ENCODE results near the gene IL1RN.

IL1RN gene

DNA sequence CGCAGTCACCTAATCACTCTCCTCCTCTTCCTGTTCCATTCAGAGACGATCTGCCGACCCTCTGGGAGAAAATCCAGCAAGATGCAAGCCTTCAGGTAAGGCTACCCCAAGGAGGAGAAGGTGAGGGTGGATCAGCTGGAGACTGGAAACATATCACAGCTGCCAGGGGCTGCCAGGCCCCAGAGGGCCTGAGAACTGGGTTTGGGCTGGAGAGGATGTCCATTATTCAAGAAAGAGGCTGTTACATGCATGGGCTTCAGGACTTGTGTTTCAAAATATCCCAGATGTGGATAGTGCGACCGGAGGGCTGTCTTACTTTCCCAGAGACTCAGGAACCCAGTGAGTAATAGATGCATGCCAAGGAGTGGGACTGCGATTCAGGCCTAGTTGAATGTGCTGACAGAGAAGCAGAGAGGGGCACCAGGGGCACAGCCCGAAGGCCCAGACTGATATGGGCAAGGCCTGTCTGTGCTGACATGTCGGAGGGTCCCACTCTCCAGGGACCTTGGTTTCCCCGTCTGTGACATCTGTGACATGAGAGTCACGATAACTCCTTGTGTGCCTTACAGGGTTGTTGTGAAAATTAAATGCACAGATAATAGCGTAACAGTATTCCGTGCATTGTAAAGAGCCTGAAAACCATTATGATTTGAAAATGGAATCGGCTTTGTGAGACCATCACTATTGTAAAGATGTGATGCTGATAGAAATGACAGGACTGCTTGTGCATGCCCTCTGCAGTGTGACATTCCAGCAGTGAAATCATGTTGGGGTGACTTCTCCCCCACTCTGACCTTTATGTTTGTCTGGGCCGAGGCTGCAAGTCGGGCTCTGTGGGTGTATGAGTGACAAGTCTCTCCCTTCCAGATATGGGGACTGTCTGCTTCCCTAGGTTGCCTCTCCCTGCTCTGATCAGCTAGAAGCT, 510 bp downstream of the IL1RN start:
- no peak for DNase-seq (ENCODE audit: low read depth in 2 of 2)

DNA sequence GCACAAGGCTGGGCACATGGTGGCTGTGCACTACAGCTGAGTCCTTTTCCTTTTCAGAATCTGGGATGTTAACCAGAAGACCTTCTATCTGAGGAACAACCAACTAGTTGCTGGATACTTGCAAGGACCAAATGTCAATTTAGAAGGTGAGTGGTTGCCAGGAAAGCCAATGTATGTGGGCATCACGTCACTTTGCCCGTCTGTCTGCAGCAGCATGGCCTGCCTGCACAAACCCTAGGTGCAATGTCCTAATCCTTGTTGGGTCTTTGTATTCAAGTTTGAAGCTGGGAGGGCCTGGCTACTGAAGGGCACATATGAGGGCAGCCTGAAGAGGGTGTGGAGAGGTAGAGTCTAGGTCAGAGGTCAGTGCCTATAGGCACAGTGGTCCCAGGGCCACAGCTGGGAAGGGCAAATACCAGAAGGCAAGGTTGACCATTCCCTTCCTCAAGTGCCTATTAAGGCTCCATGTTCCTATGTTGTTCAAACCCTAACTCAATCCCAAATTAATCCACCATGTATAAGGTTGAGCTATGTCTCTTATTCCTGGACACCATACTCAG, 2.2 kb downstream of the IL1RN start:
- DNase-seq (ENCODE audit: low read depth in 2 of 2): no peak

DNA sequence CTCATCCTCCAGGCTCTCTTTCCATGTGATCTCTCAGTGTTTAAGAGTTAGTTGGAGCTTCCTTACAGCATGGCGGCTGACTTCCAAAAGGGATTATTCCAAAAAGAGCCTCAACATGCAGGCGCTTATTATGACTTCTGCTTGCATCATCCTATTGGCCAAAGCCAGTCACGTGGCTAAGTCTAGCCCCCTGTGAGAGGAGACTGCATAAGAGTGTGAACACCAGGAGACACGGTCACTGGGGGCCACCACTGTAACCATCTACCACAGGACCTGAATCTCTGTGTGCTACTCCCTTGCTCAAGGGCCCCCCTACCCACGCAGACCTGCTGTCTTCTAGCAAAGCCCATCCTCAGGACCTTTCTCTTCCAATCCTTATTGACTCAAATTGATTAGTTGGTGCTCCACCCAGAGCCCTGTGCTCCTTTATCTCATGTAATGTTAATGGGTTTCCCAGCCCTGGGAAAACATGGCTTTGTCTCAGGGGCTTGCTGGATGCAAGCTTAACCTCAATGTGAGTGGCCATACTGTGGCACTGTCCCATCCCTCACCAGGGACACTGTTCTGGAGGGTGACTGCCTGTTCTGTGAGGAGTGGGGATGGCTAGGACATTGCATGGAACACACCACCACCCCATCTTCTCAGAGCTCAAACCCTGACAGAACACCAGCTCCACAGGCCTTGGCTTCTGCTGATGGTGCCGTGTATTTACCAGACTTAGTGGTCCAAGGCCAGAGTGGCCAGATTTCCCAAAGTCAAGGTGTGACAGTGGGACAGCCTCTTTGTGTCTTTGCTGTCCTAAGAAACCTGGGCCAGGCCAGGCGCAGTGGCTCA, 4.2 kb downstream of the IL1RN start:
- DNase-seq (ENCODE audit: low read depth in 2 of 2): no peak

DNA sequence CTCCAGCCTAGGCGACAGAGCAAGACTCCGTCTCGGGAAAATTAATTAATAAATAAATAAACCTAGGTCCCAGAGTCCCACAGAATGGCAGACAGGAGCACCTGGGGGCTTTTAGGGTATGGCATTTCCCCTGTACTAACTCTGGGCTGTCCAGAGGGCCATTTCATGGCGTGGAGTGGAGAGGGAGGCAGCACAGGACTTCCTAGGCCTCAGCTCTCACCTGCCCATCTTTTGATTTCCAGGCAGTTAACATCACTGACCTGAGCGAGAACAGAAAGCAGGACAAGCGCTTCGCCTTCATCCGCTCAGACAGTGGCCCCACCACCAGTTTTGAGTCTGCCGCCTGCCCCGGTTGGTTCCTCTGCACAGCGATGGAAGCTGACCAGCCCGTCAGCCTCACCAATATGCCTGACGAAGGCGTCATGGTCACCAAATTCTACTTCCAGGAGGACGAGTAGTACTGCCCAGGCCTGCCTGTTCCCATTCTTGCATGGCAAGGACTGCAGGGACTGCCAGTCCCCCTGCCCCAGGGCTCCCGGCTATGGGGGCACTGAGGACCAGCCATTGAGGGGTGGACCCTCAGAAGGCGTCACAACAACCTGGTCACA, 5.1 kb downstream of the IL1RN start:
- DNase-seq (ENCODE audit: low read depth in 2 of 2): no peak

DNA sequence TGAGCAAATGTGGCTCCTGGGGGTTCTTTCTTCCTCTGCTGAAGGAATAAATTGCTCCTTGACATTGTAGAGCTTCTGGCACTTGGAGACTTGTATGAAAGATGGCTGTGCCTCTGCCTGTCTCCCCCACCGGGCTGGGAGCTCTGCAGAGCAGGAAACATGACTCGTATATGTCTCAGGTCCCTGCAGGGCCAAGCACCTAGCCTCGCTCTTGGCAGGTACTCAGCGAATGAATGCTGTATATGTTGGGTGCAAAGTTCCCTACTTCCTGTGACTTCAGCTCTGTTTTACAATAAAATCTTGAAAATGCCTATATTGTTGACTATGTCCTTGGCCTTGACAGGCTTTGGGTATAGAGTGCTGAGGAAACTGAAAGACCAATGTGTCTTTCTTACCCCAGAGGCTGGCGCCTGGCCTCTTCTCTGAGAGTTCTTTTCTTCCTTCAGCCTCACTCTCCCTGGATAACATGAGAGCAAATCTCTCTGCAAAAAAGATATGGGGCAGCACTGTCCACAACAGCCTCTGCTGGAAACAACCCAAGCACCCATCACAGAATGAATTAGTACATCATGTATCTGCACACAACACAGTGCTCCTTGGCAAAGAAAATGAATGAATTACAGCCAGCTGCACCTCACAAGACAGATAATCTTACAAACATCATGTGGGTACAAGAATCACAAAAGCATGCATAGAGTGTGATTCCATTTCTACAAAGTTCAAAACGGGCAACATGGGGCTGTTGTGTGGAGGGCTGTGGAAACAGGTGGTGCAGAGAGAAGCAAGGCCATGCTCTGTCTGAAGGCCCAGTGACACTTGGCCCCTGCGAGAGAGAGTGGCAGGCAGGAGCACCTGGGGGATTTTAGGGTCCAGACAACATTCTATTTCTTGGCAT, 6.6 kb downstream of the IL1RN start:
- no peak for DNase-seq (ENCODE audit: low read depth in 2 of 2)

DNA sequence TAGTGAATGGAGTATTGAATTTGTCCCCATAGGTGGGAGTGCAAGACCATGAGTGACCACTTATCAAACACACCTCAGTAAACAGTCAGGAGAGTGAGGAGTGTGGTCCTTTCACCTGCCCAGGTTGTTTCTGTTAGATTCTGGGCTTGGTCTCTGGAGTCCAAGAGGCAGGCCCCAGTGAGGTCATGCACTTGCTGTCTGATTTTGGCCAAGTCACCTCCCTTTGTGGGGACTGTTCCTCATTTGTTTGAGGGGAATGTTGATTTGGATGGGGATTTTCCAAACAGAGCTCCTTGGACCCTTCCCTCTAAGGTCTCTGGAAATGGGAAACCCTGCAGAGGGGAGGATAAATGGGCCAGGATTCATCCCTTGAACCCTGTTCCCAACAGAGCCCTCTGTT, 7.3 kb downstream of the IL1RN start:
- no peak for DNase-seq (ENCODE audit: low read depth in 2 of 2)

DNA sequence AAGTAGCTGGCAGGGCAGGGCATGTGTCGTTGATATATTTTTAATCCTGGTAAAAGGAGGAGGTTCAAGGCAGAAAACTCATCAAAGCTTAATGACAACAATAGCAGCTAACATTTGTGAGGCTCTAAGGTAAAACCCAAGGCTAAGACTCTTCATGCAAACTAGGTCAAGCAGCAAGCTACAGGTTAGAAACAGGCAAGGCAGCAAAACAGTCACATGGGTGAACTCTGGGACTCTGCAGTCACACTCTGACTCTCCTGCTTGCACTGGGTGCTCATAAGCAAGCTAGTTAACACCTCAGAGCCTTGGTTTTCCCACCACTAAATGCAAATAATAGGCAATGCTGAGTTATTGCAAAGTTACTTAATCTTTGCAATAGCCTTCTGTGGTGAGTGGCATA, 7.9 kb downstream of the IL1RN start:
- DNase-seq (ENCODE audit: low read depth in 2 of 2): no peak

DNA sequence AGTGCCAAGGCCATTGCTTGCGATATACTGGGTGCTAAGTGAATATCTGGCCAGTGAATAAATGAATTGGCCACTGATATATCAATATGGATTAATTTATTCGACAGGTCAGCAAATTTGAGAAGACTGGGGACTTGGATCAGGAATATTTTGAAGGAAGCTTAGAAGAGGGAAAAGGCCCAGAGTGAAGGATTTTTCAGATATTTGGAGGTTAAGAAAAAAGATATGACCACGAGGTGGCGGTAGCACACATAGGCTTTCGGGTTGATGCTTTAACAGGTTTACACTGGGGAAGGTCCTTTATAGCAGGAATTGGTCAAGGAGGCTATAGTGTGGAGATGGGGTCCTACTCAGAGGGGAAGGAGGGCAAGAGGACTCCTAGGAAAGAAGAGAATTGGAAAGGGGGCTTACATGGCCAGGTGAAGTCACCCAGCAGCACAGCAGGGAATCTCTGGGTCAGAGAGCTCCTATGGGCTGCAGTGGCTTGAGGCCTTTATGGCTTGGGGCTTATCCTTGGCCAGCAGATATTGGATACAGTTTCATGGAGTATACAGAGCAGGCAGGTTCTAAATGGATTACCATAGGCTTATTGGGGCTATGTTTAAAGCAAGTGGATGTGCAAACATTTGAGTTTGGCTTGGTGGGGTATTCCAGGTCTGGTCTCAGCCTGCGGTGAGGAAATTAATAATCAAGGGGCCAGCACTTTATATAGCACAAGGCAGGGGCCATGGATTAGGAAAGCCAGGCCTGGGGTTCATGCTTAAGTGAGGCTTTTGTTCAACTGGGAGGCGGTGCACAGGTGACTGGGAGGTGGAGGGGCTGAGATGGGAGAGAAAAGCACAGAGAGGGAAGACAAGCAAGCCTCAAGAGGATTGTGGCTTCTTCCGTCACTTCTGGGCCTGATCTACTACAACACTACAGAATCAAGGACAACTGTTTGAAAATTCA, 9.7 kb downstream of the IL1RN start:
- peak in 1 of 2 donors; percentile 19 for DNase-seq (ENCODE audit: low read depth in 2 of 2)

DNA sequence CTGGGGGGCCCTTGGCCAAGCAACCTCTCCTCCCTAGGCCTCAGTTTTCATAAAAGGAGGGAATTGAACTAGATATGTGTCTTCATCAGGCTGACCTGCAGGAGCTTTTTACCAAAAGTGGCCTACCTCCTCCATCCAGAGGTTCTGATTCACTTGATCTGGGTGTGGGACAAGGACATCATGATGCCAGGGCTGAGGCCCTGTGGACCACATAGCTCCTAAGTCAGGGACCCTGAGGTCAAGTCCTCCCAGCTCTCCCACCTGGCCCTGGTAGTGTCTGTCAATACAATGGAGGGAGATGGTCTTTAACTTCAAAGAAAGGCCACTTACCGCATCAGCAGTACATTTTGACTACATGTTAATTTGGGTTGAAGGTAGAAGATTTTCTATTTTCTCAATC, 10.4 kb downstream of the IL1RN start:
- DNase-seq (ENCODE audit: low read depth in 2 of 2): no peak

DNA sequence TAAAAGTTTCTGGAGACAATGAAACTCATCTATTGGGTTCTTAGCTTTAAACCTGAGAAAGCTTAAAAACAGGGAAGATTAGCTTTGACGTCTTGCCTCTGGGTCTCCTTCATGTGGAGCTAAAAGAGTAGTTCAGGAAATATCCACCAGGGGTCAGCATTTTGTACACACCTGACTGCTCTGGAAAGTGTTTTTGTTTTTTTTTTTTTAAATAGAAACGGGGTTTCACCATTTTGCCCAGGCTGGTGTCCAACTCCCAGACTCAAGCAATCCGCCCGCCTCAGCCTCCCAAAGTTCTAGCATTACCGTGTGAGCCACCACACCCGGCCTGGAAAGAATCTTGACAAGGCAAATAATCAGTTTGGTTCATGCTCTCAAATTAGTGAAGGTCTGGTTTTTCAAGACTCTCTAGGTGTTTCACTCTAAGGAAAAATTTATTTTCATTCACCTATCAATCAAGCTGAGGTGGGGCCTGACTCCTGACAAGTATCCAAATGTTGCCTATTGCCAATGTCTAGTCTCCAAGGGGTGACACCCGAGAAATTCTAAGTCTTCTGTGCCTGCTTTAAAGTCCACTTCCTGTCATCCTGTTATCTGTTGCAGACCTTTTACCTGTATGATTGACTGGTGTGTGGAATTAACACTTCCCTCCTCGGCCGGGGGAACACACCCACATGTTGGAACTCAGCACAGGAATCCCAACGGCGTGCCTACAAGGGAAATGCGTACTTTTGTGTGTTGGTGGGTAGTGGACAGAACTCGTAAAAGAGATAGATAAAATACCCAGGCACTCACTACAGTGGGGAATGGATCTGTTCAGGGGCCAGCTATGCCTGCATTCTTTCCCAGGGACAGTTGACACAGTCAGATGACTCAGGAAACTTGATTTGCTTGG, 11.3 kb downstream of the IL1RN start:
- DNase-seq (ENCODE audit: low read depth in 2 of 2): peak in 1 of 2 donors; percentile 41

DNA sequence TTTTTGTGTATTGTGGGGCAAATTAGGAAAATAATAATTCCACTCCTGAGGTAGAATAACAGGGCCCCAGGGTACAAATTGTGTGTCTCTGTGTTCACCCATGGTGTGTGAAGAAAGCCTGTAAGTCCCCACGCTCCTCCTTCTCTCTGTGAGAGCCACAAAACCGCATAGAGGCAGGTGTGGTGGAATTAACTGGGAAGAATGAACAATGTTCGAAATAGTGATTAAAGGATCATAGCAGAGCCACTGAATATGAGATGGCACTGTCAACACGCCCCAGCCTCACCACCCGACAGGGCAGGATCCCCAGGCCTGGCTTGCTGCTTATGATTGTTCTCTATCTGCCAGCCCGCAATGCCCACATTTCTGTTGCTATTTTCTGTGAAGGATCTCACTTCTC, 14.1 kb downstream of the IL1RN start:
- DNase-seq (ENCODE audit: low read depth in 2 of 2): no peak

DNA sequence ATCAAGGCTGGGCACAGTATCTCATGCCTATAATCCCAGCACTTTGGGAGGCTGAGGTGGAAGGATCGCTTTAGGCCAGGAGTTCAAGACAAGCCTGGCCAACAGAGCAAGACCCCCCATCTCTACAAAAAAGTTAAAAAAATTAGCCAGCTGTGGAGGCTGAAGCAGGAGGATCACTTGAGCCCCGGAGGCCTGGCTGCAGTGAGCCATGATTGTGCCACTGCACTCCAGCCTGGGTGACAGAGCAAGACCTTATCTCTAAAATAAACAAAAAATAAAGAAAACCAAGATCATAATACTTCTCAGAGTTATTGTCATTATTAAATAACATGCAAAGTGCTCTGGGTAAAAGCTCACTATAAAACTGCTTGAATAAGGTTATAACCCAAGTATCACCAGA, 14.9 kb downstream of the IL1RN start:
- no peak for DNase-seq (ENCODE audit: low read depth in 2 of 2)

DNA sequence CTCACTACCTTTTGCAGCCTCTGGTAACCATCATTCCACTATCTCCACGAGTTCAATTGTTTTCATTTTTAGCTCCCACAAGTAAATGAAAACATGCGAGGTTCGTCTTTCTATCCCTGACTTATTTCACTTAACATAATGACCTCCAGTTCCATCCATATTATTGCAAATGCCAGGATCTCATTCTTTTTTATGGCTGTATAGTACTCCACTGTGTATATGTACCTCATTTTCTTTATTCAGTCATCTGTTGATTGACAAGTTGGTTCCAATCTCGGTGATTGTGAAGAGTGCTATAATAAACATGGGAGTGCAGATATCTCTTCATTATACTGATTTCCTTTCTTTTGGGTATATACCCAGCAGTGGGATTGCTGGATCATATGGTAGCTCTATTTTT, 16.9 kb downstream of the IL1RN start:
- no peak for DNase-seq (ENCODE audit: low read depth in 2 of 2)

DNA sequence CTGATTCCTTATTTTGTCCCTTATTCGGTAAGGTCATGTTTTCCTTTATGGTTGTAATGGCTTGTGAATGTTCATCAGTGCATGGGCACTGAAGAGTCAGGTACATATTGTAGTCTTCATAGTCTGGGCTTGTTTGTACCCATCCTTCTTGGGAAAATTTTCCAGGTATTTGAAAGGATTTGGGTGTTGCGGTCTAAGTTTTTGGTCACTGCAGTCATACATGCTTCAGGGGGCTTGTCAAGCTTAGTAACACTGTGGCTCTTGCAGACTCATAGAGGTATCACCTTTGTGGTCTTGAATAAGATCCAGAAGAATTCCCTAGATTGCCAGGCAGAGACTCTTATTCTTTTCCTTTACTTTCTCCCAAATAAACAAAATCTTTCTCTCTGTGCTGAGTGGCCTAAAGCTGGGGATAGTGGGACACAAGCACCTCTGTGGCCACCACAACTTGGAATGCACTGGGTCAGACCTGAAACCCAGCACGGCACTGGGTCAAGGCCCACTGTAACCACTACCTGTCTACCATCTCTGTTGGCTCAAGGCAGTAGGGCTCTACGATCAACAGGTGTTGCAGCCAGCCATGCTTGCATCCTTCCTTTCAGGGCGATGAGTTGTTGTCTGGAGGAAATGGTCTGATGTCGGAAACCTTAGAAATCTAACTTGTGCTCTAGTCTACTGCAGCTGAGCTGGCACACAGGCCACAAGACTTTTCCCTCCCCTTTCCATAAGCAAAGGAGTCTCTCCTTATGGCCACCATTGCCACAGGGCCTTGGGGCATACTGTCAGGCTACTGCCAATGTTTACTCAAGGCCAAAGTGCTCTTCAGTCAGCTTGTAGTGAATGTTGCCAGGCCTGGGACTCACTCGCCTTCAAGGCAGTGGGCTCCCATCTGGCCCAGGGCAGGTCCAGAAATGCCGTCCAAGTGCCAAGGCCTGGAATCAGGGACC, 21.5 kb downstream of the IL1RN start:
- DNase-seq (ENCODE audit: low read depth in 2 of 2): no peak

DNA sequence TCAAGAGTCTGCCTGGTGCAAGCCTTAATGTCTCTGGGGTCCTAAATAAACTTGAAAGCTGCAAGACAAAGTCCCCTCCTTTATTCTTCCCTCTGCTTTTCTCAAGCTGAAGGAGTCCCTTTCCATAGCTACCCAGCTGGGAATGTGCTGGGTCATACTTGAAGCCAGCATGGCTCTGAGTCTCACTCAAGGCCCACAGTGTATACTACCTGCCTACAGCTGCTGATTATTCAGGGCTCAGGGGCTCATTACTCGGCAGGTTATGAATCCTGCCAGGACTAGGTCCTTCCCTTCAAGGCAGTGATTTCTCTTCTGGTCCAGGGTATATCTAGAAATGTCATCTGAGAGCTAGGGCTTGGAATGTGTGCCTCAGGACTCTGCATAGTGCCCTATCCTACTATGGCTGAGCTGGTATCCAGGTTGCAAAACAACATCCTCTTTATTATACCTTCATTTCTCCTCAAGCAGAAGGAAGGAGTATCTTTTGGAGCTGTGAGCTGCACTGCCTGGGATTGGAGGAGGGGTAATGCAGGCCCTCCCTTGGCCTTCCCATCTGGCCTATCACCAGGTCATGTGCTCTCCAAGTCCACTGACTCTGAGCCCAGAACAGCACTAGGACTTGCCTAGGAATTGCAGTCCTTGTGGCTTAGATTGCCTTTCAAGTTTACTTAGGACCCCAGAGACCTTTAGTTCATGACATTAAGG, 22.3 kb downstream of the IL1RN start:
- no peak for DNase-seq (ENCODE audit: low read depth in 2 of 2)

DNA sequence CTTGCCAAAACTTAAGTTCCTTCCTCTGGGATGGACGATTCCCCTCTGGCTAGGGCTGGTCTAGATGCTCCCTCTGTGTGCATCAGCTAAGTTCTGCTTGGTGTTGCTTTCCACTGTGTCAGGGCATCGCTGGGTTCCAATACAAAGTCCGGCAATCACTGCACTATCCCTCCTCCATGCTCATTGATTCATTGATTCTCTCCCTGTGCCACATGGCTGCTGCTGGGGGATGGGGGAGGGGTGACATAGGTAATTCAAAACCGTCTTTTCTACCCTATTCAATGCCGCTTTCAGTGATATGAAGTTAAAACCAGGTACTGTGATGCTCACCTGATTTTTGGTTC, 22.8 kb downstream of the IL1RN start:
- DNase-seq (ENCODE audit: low read depth in 2 of 2): no peak

DNA sequence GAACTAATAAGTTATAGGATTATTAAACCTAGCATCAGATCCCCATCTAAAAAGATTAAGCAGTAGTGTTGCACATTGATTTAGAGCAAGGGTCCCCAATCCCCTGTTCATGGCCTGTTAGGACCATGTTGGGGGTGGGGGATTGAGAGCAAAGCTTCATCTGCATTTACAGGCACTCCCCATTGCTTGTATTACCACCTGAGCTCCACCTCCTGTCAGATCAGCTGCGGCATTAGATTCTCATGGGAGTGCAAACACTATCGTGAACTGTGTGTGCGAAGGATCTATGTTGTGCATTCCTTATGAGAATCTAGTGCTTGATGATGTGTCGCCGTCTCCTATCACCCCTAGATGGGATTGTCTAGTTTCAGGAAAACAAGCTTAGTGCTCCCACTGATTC, 27.9 kb downstream of the IL1RN start:
- no peak for DNase-seq (ENCODE audit: low read depth in 2 of 2)

Measured in stimulated activated CD4-positive, alpha-beta T cell treated with anti-CD3 and anti-CD28 coated beads, Interleukin-15, amount 100 ng/mL, for 48 hours (primary cell).